ENCODE measurements around the gene KRTAP10-9. TPM values are rescaled to one million over a fixed set of nuclear protein-coding genes. Genes with fewer than 3 reads are reported as not detected.
"Not testable (repeated sequence)": the region's sequence is repeated elsewhere in the genome, so short reads cannot be mapped to it uniquely, and the experiment has no call there.

Gene KRTAP10-9, protein sequence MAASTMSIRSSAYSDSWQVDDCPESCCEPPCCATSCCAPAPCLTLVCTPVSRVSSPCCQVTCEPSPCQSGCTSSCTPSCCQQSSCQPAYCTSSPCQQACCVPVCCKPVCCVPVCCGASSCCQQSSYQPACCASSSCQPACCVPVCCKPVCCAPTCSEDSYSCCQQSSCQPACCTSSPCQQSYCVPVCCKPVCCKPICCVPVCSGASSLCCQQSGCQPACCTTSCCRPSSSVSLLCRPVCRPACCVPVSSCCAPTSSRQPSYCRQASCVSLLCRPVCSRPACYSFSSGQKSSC
- not detected for polyA plus RNA-seq
- long read RNA-seq, donor 1, result 0 reads
- long read RNA-seq, donor 2, result 0 reads
- long read RNA-seq, donor 3, result 0 reads
- long read RNA-seq, donor 4, result 0 reads
- long read RNA-seq, donor 5, result 0 reads
- long read RNA-seq, donor 6, result 0 reads
- long read RNA-seq, donor 7, result 0 reads
- long read RNA-seq, donor 8, result 0 reads
- long read RNA-seq, donor 9, result 0 reads
- long read RNA-seq, donor 10, result 0 reads
- long read RNA-seq, donor 11, result 0 reads

DNA sequence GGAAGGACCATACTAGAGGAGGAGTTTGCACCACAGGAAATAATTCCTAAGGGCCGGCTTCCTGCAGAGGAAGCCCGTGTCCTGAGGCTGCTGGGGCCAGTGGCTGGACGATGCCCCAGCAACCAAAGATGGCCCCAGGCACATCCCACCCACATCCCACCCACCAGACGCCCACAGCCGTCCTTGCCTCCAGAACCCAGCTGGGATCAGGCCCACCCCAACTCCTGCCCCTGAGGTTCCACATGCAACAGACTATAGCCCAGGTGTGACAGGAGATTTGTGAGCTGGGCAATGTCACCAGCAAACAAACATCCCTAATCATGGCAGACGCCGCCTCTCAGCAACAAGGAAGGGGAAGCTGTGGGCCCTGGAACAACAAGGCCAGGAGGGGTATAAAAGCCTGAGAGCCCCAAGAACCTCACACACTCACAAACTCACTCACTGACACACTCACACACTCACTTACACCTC is at the start of gene KRTAP10-9:
Gene KRTAP10-9 (plus strand): TSS at position 421 of the 471 bp plus-strand sequence. CDS start 79 bp downstream, outside the sequence.
- Histone ChIP-seq H3K27ac (ENCODE audit: low read length) (no peak within 1 kb of the TSS), H3K36me3 (ENCODE audit: control insufficient read depth, insufficient read depth, low read length) (no peaks in the 10 kb centered on the region), H3K4me1 (ENCODE audit: control insufficient read depth, insufficient read depth, low read length) (no peaks in the 10 kb centered on the region), H3K4me3 (ENCODE audit: low read length) (no peak within 1 kb of the TSS), H3K27me3 (ENCODE audit: control insufficient read depth, insufficient read depth, low read length) (peaks cover 4% of the 10 kb centered on the region), H3K9me3 (ENCODE audit: control insufficient read depth, low read depth, low read length) (peaks cover 13% of the 10 kb centered on the region)
- DNase-seq, result no peak
- WGBS (ENCODE audit: insufficient coverage, low lambda C conversion rate), result no CpG with 5 or more reads among the region's 7 CpGs

DNA sequence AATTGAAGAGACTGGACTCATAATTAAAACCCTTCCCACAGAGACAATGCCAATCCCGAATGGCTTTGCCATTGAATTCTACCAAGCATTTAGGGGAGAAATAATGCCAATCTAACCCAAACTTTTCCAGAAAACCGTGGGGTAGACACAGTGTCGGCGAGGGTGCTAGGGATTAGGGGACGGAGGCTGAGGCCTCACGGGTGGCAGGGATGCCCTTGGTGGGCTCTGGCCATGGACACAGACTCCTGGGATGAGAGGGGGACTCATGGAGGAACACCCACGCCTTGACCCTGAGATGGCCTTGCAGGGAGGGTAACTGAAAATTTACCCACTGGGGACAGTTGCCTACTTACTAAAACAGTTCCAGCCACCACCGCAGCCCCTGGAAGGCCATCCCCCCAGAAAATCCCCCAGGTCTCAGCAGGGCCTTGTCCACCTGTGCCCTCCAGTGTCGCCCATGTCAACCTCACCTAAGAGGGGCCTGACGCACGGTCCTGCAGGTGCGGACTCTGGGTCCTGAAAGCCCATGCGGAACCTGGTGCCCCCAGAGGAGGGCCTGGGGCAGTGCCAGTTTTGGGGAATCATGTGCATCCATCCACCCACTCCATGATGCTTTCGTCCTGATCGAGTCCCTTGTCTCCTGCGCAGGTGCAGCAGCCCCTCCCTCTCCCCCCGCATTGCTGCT is 48.4 kb upstream of the KRTAP10-9 start:
- WGBS (ENCODE audit: insufficient coverage, low lambda C conversion rate), result no CpG with 5 or more reads among the region's 17 CpGs
- Histone ChIP-seq H3K27me3 (ENCODE audit: control insufficient read depth, insufficient read depth, low read length) (no peaks in the 10 kb centered on the region), H3K4me1 (ENCODE audit: control insufficient read depth, insufficient read depth, low read length) (peaks cover 3% of the 10 kb centered on the region), H3K9me3 (ENCODE audit: control insufficient read depth, low read depth, low read length) (peaks cover 21% of the 10 kb centered on the region), H3K36me3 (ENCODE audit: control insufficient read depth, insufficient read depth, low read length) (no peaks in the 10 kb centered on the region), H3K27ac (ENCODE audit: low read length) (no peak overlapping the region), H3K4me3 (ENCODE audit: low read length) (no peak overlapping the region)
- no peak for DNase-seq

DNA sequence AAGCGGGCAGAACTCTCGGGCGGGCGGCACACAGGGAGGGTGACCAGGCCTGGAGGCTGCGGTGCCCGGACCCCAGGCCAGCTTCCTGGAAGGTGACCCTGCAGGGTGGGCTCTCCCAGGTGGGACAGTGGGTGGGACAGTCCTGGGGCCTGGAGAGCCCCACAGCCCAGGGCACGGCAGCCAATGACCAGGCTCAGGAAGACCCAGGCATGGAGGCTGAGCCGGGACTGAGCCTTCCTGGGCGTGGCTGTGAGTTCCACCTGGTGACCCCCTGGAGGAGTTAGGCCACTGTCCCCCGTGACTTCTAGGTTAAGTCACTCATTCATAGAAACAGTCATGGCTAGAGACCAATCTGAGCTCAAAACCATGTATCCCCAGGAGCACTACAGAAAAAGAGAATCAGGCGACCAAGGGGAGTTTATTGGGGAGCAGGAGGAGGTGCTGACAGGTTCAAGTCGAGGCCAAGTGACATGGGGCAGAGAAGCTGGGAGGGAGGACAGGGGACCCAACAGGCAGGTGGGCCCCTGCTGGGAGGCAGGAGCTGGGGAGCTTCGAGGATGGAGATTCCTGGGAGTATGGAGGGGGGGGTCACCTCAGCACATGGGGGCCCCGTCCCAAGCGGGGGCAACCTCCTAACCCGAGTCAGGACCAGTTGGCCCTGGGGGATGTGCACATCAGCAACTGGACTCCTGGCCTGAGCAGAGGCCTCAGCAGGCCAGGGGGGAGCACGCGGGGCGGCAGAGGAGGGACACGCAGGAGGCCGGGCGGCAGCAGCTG is 47.6 kb upstream of the KRTAP10-9 start:
- no peaks in the 10 kb centered on the region for H3K36me3 ChIP-seq (ENCODE audit: control insufficient read depth, insufficient read depth, low read length)
- peaks cover 21% of the 10 kb centered on the region for H3K9me3 ChIP-seq (ENCODE audit: control insufficient read depth, low read depth, low read length)
- peaks cover 3% of the 10 kb centered on the region for H3K4me1 ChIP-seq (ENCODE audit: control insufficient read depth, insufficient read depth, low read length)
- H3K27me3 ChIP-seq (ENCODE audit: control insufficient read depth, insufficient read depth, low read length), result no peaks in the 10 kb centered on the region
- DNase-seq, result no peak
- H3K4me3 ChIP-seq (ENCODE audit: low read length), result no peak overlapping the region
- H3K27ac ChIP-seq (ENCODE audit: low read length), result no peak overlapping the region
- WGBS (ENCODE audit: insufficient coverage, low lambda C conversion rate), result no CpG with 5 or more reads among the region's 22 CpGs

DNA sequence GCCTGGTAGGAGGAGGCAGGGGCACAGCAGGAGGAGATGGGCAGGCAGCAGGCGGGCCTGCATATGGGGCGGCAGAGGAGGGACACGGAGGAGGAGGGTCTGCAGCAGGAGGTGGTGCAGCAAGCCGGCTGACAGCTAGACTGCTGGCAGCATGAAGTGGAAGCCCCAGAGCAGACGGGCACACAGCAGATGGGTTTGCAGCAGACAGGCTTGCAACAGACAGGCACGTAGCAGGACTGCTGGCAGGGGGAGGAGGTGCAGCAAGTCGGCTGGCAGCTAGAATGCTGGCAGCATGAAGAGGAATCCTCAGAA is 47.1 kb upstream of the KRTAP10-9 start:
- WGBS (ENCODE audit: insufficient coverage, low lambda C conversion rate), result no CpG with 5 or more reads among the region's 7 CpGs
- no peaks in the 10 kb centered on the region for H3K36me3 ChIP-seq (ENCODE audit: control insufficient read depth, insufficient read depth, low read length)
- DNase-seq, result no peak
- peaks cover 21% of the 10 kb centered on the region for H3K9me3 ChIP-seq (ENCODE audit: control insufficient read depth, low read depth, low read length)
- H3K27me3 ChIP-seq (ENCODE audit: control insufficient read depth, insufficient read depth, low read length), result no peaks in the 10 kb centered on the region
- no peak overlapping the region for H3K27ac ChIP-seq (ENCODE audit: low read length)
- no peaks in the 10 kb centered on the region for H3K4me1 ChIP-seq (ENCODE audit: control insufficient read depth, insufficient read depth, low read length)
- no peak overlapping the region for H3K4me3 ChIP-seq (ENCODE audit: low read length)

DNA sequence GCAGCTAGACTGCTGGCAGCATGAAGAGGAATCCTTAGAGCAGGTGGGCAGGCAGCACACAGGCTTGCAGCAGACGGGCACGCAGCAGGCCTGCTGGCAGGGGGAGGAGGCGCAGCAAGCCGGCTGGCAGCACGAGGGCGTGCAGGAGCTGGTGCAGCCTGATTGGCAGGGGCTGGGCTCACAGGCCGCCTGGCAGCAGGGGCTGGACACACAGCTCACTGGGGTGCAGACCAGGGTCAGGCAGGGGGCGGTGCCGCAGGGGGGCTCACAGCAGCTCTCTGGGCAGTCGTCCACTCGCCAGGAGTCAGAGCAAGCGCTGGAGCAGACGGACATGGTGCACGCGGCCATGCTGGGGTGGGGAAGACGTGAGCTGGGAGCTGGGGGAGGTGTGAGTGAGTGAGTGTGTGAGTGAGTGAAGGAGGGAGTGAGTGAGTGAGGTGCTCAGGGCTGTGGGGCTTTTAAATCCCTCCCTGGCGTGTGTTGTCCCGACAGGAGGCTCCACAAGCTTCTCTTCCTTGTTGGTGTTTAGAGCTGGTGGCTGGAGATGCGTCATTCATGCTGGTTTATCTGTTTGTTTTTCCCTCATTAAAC is 46.6 kb upstream of the KRTAP10-9 start, which contains the start of gene KRTAP10-5:
Gene KRTAP10-5 (minus strand): TSS at position 374 of the 591 bp plus-strand sequence. CDS start 26 bp downstream, at position 348.
- not testable (repeated sequence) for H3K36me3 ChIP-seq (ENCODE audit: control insufficient read depth, insufficient read depth, low read length)

DNA sequence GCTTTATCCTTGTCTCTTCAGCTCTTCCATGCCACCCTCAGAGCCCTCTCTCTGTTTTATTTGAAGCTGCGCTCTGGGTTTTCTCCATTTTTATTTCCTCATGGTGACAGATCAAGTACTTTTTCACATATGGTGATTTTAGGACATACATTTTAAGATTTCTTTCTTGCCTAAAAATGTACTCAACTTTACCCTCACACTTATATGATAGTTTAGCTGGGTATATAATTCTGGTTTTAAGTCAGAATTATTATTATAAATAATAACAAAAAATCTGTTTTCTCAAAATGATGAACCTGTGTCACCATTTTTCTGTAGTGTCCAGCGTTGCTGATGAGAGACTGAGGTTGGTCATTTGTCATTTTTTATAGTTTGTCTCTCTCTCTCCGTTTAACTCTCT is 45.7 kb upstream of the KRTAP10-9 start:
- H3K27me3 ChIP-seq (ENCODE audit: control insufficient read depth, insufficient read depth, low read length), result no peaks in the 10 kb centered on the region
- no peak overlapping the region for H3K27ac ChIP-seq (ENCODE audit: low read length)
- H3K36me3 ChIP-seq (ENCODE audit: control insufficient read depth, insufficient read depth, low read length), result no peaks in the 10 kb centered on the region
- DNase-seq, result no peak
- peaks cover 25% of the 10 kb centered on the region for H3K9me3 ChIP-seq (ENCODE audit: control insufficient read depth, low read depth, low read length)
- 97% methylated on average over 3 of the region's 3 CpGs for WGBS (ENCODE audit: insufficient coverage, low lambda C conversion rate)
- no peak overlapping the region for H3K4me3 ChIP-seq (ENCODE audit: low read length)
- no peaks in the 10 kb centered on the region for H3K4me1 ChIP-seq (ENCODE audit: control insufficient read depth, insufficient read depth, low read length)

More for the DNA sequence above, 46.6 kb upstream of the KRTAP10-9 start, which contains the start of gene KRTAP10-5:
- WGBS (ENCODE audit: insufficient coverage, low lambda C conversion rate), result no CpG with 5 or more reads among the region's 19 CpGs
- H3K4me1 ChIP-seq (ENCODE audit: control insufficient read depth, insufficient read depth, low read length); H3K4me3 ChIP-seq (ENCODE audit: low read length); H3K27me3 ChIP-seq (ENCODE audit: control insufficient read depth, insufficient read depth, low read length); H3K27ac ChIP-seq (ENCODE audit: low read length); DNase-seq: not testable (repeated sequence)
- peaks cover 21% of the 10 kb centered on the region for H3K9me3 ChIP-seq (ENCODE audit: control insufficient read depth, low read depth, low read length)

DNA sequence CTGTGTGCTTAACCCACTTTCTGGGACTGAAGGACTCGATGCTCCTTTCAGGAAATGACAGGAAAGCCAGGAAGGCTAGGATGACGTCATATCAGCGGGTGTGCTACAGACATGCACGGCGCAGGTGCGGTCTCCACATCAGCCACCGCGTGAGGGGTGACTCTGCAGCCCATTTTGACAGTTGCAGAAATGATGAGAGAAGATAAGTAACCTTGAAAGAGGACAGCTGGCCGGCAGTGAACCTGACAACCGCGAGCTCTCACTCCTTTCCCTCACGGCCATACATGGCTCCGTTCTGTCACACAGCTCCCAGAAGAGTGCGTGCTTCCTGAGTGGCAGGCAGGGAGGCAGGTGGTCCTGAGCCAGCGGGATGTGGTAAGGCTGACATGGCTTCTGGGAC is 44.8 kb upstream of the KRTAP10-9 start:
- Histone ChIP-seq H3K36me3 (ENCODE audit: control insufficient read depth, insufficient read depth, low read length) (no peaks in the 10 kb centered on the region), H3K4me1 (ENCODE audit: control insufficient read depth, insufficient read depth, low read length) (no peaks in the 10 kb centered on the region), H3K9me3 (ENCODE audit: control insufficient read depth, low read depth, low read length) (peaks cover 25% of the 10 kb centered on the region), H3K27ac (ENCODE audit: low read length) (no peak overlapping the region), H3K4me3 (ENCODE audit: low read length) (no peak overlapping the region), H3K27me3 (ENCODE audit: control insufficient read depth, insufficient read depth, low read length) (no peaks in the 10 kb centered on the region)
- no peak for DNase-seq
- WGBS (ENCODE audit: insufficient coverage, low lambda C conversion rate), result no CpG with 5 or more reads among the region's 15 CpGs

DNA sequence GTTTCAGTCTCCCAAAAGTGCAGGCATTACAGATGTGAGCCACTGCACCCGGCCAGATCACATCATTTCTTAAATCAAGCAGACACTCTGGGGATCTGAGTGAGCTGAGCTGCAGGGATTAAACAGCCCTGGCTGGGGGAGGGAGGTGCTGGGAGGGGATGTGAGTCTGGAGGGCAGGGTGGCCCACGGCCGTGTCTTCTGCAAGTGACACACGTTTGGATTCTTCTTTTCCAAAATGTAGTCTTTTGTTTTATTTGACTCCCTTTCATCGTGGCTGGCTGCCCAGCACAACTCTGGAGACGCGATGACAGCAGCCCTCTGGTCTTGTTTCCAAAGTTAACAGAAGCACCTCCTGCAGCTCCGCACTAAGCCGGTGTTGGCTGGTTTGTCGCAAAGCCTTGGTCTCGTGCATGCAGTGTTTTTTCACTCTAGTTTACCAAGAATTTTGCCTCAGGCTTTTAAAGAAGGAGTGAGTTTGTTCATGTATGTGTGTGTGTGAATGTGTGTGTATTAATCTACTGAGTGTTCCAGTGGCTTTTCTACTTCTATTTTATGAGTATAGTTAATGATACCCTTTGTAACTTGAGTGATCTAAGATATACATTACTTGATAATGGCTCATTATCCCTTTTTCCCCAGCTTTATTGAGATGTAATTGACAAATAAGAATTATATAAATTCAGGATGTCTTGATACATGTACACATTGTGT is 43.6 kb upstream of the KRTAP10-9 start:
- DNase-seq, result no peak
- H3K4me3 ChIP-seq (ENCODE audit: low read length), result no peak overlapping the region
- no peaks in the 10 kb centered on the region for H3K36me3 ChIP-seq (ENCODE audit: control insufficient read depth, insufficient read depth, low read length)
- no peaks in the 10 kb centered on the region for H3K27me3 ChIP-seq (ENCODE audit: control insufficient read depth, insufficient read depth, low read length)
- no CpG with 5 or more reads among the region's 11 CpGs for WGBS (ENCODE audit: insufficient coverage, low lambda C conversion rate)
- no peaks in the 10 kb centered on the region for H3K4me1 ChIP-seq (ENCODE audit: control insufficient read depth, insufficient read depth, low read length)
- peaks cover 25% of the 10 kb centered on the region for H3K9me3 ChIP-seq (ENCODE audit: control insufficient read depth, low read depth, low read length)
- no peak overlapping the region for H3K27ac ChIP-seq (ENCODE audit: low read length)

DNA sequence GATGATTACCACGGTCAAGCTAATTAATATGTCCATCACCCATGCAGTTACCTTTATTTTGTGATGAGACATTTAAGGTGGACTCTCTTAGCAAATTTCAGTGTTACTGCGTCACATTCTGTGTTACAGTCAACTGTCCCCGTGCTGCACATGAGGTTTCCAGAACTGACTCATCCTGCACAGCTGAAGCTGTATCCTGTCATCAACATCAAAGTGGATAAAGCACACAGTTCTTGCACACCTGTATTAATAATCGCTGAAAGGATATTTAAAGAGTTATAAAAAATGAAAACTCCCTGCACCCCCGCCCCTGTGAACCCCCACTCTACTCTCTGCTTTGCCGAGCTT is 43.1 kb upstream of the KRTAP10-9 start:
- H3K4me3 ChIP-seq (ENCODE audit: low read length), result no peak overlapping the region
- H3K27ac ChIP-seq (ENCODE audit: low read length), result no peak overlapping the region
- no peaks in the 10 kb centered on the region for H3K36me3 ChIP-seq (ENCODE audit: control insufficient read depth, insufficient read depth, low read length)
- no peaks in the 10 kb centered on the region for H3K4me1 ChIP-seq (ENCODE audit: control insufficient read depth, insufficient read depth, low read length)
- no peak for DNase-seq
- H3K9me3 ChIP-seq (ENCODE audit: control insufficient read depth, low read depth, low read length), result peaks cover 20% of the 10 kb centered on the region
- no peaks in the 10 kb centered on the region for H3K27me3 ChIP-seq (ENCODE audit: control insufficient read depth, insufficient read depth, low read length)
- 90% methylated on average over 2 of the region's 6 CpGs for WGBS (ENCODE audit: insufficient coverage, low lambda C conversion rate)

Measured in large intestine (tissue), 12 donors.